Superior temporal gyrus (tissue), 1 donor: ENCODE data around the gene HMGCS2.

Experiments used
- DNase-seq: peaks from one replicate; pipeline ENCODE4 v3.0.0-alpha.2; 2016; ENCODE audit errors: extremely low spot score

The HMGCS2 gene

GRCh38 chr1:119762953-119763352, 5.8 kb downstream of the HMGCS2 start:
- no peak for DNase-seq

GRCh38 chr1:119762409-119762808, 6.3 kb downstream of the HMGCS2 start:
- DNase-seq: no peak

- no peak for DNase-seq
Measured at GRCh38 chr1:119758584-119758983, 10.1 kb downstream of the HMGCS2 start.

GRCh38 chr1:119752592-119752991, 16.1 kb downstream of the HMGCS2 start:
- no peak for DNase-seq

- no peak for DNase-seq
Measured at GRCh38 chr1:119748040-119748439, 20.7 kb downstream of the HMGCS2 start.

- DNase-seq: no peak
Measured at GRCh38 chr1:119747451-119747850, 21.3 kb downstream of the HMGCS2 start.

- DNase-seq: no peak
Measured at GRCh38 chr1:119745034-119745433, 23.7 kb downstream of the HMGCS2 start.

GRCh38 chr1:119744598-119744942, 24.1 kb downstream of the HMGCS2 start:
- no peak for DNase-seq

GRCh38 chr1:119743776-119744597, 24.7 kb downstream of the HMGCS2 start:
- DNase-seq: peak; percentile 90

GRCh38 chr1:119743308-119743707, 25.4 kb downstream of the HMGCS2 start:
- no peak for DNase-seq

GRCh38 chr1:119742677-119743076, 26.0 kb downstream of the HMGCS2 start:
- no peak for DNase-seq

GRCh38 chr1:119742202-119742601, 26.5 kb downstream of the HMGCS2 start:
- no peak for DNase-seq

GRCh38 chr1:119740896-119741780, 27.6 kb downstream of the HMGCS2 start:
- DNase-seq: no peak

- DNase-seq: no peak
Measured at GRCh38 chr1:119740261-119740660, 28.4 kb downstream of the HMGCS2 start.

GRCh38 chr1:119739150-119739549, 29.6 kb downstream of the HMGCS2 start:
- no peak for DNase-seq

GRCh38 chr1:119738100-119738720, 30.5 kb downstream of the HMGCS2 start:
- DNase-seq: no peak

- DNase-seq: peak; percentile 78
Measured at GRCh38 chr1:119737040-119737682, 31.5 kb downstream of the HMGCS2 start.

GRCh38 chr1:119736649-119737039, 32.1 kb downstream of the HMGCS2 start:
- DNase-seq: no peak

GRCh38 chr1:119735217-119735616, 33.5 kb downstream of the HMGCS2 start:
- peak; percentile 74 for DNase-seq

- no peak for DNase-seq
Measured at GRCh38 chr1:119733754-119734153, 35.0 kb downstream of the HMGCS2 start.

- peak; percentile 86 for DNase-seq
Measured at GRCh38 chr1:119732465-119733168, 36.1 kb downstream of the HMGCS2 start.
